Gastrocnemius medialis (tissue), 4 donors: ENCODE measurements around the gene CDS2. TPM values are rescaled to one million over a fixed set of nuclear protein-coding genes. Genes with fewer than 3 reads are reported as not detected.

Experiments used
- ATAC-seq, 2 donors: fragments of 150-250 bp; one replicate each; pipeline ENCODE4 v1.9.1; 2016
- DNase-seq, 2 donors: peaks; one replicate each; pipeline ENCODE4 v3.0.0-alpha.2; 2019
- H3K27ac ChIP-seq, 4 donors: fragments of 200-600 bp; sonication (generic); 1 replicate in 1 of 4; 2 replicates in 3 of 4; pipeline ENCODE4 v1.5.1; 2016 to 2018; ENCODE audit warnings: mild to moderate bottlenecking in 2 of 4, moderate library complexity in 1 of 4
- H3K27me3 ChIP-seq, 3 donors: fragments of 200-600 bp; sonication (generic) in 2 of 3; 1 replicate in 1 of 3; 2 replicates in 2 of 3; pipeline versions ENCODE4 v1.5.1 to v1.6.0; 2016 to 2019; ENCODE audit warnings: mild to moderate bottlenecking in 1 of 3, moderate library complexity in 1 of 3
- H3K36me3 ChIP-seq, 2 donors: fragments of 200-600 bp; sonication (generic) in 1 of 2; one replicate each; pipeline ENCODE4 v1.5.1; 2017 to 2018
- H3K4me1 ChIP-seq, 2 donors: fragments of 200-600 bp; sonication (generic) in 1 of 2; one replicate each; pipeline ENCODE4 v1.5.1; 2016 to 2017; ENCODE audit warnings: mild to moderate bottlenecking in 2 of 2
- H3K4me3 ChIP-seq, 4 donors: fragments of 200-600 bp; sonication (generic) in 3 of 4; 1 replicate in 1 of 4; 2 replicates in 3 of 4; pipeline ENCODE4 v1.5.1; 2016 to 2019; ENCODE audit warnings: mild to moderate bottlenecking in 2 of 4
- H3K9me3 ChIP-seq, 3 donors: fragments of 200-600 bp; sonication (generic) in 2 of 3; 1 replicate in 1 of 3; 2 replicates in 2 of 3; pipeline ENCODE4 v1.5.1; 2016 to 2019
- POLR2A ChIP-seq, 2 donors: fragments of 450-650 bp; IDR thresholded peaks; one replicate each; pipeline ENCODE4 v1.6.1; 2017; ENCODE audit warnings: antibody characterized with exemption in 2 of 2, mild to moderate bottlenecking in 2 of 2, moderate library complexity in 2 of 2
- in situ Hi-C, 4 donors: fragments of 200-750 bp; cut with MboI; loops; one replicate each; pipeline versions ENCODE4 v1.15.0 to v1.8.0; 2017; ENCODE audit warnings: low sequenced_read_pairs in 4 of 4
- intact Hi-C: fragments of 100-400 bp; cut with DNase I; formaldehyde crosslinking; loops from one replicate; pipeline ENCODE4 v1.15.1; 2023; ENCODE audit warnings: low total_unique reads
- total RNA-seq, 4 donors: library from RNA; depleted of rRNA; stranded (reverse); fragments of >200 nt; gene quantifications; one replicate each; pipeline versions ENCODE4 v1.1.0 to v1.2.3, GENCODE V29; 2016
- TF ChIP-seq, protein P1 (sequence below), 5 experiments: fragments of 450-650 bp in 3 of 5; fragments of 200-600 bp in 2 of 5; sonication (generic) in 2 of 5; IDR thresholded peaks in 4 of 5; conservative IDR thresholded peaks in 1 of 5; 1 replicate in 4 of 5; 2 replicates in 1 of 5; pipeline ENCODE4 v1.5.1; 2016 to 2019; ENCODE audit warnings: antibody characterized with exemption in 5 of 5, mild to moderate bottlenecking in 3 of 5, moderate library complexity in 3 of 5

Gene CDS2
- total RNA-seq, 4 donors from 2014 or later, result 9.0 to 18.5 (median 14.5) TPM

DNA sequence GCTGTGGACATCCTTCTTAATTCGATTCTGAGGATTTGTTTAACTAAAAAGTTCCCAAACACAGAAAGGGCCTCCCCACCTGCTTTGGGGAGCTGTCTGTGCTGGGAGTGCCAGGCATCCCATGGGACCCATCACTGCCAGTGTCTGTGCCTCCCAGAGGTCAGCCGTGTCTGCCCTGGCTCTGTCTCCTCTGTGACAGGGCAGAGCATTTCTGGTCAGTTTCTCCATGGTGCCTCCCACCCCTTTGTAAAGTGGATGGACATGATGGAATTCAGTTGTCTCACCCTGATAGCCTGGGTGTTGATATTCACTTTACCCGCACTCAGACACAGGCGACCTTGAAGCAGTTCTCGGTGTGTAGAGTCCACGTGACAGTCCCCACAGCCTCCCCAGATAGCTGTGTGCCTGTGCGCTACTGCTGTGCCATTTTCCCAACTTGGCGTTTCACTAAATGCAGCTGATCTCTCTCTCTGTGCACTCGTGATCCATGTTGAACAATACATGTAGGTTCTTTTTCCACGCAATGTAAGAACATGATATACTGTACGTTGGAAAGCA, 70.5 kb downstream of the CDS2 start:
- peaks cover 0 to 17% of the 10 kb centered on the region in 2 donors for H3K36me3 ChIP-seq
- peaks cover 16 to 33% of the 10 kb centered on the region in 2 donors for H3K4me1 ChIP-seq
- in situ Hi-C loops (no loop called here), intact Hi-C loops (no loop called here)
- ATAC-seq, result no peak
- no peaks in the 10 kb centered on the region for H3K27me3 ChIP-seq
- H3K27ac ChIP-seq, result peak overlapping the region; percentile 59 to 79 (median 72)
- no peak for DNase-seq
- H3K4me3 ChIP-seq, result no peak overlapping the region
- H3K9me3 ChIP-seq, result no peaks in the 10 kb centered on the region
- TF ChIP-seq POLR2A (IDR thresholded peaks at IDR 0.05), result no peak

DNA sequence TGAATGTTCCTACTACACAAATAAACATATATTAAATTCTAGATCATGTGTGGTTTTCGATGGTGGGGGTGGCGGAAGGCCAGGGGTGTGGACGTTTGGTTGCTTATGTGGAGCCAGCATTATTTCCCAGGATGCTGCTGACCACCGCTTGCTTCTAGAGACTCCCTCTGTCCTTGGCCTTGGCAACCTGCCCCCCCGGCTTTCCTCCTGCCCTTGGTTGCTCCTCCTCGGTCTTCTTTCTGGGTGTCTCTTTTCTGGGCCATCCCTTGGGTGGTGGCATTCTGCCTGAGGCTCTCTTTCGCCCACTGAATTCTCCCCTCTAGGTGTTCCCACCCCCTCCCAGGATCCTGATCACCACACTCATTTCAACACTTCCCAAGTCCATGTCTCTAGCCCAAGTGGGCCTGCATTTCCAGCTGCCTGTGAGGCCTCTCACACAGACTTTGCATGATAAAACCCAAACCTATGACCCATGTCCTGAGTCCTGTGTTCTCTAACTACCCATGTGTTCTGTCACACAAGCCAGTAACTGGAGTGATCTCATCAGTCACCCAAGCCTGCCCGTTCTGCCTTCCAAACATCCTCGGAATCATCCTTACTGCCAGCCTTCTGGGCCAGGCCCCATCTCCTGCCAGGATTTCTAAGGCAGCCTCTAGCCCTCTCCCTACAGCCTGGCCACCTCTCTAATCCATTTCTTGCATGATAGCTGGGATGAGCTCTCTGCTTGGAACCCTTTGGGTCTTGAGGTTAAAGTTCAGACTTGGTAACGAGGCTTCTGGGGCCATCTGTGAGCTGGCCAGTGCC, 71.2 kb downstream of the CDS2 start:
- peaks cover 0 to 17% of the 10 kb centered on the region in 2 donors for H3K36me3 ChIP-seq
- in situ Hi-C loops (no loop called here), intact Hi-C loops (no loop called here)
- H3K27ac ChIP-seq, result peak overlapping the region; percentile 59 to 79 (median 72)
- no peak overlapping the region for H3K4me3 ChIP-seq
- DNase-seq, result peak; percentile 44 to 61
- H3K4me1 ChIP-seq, result peaks cover 16 to 33% of the 10 kb centered on the region in 2 donors
- ATAC-seq, result peak; percentile 86 to 87
- TF ChIP-seq POLR2A (IDR thresholded peaks at IDR 0.05), result no peak
- TF ChIP-seq, protein P1, sequence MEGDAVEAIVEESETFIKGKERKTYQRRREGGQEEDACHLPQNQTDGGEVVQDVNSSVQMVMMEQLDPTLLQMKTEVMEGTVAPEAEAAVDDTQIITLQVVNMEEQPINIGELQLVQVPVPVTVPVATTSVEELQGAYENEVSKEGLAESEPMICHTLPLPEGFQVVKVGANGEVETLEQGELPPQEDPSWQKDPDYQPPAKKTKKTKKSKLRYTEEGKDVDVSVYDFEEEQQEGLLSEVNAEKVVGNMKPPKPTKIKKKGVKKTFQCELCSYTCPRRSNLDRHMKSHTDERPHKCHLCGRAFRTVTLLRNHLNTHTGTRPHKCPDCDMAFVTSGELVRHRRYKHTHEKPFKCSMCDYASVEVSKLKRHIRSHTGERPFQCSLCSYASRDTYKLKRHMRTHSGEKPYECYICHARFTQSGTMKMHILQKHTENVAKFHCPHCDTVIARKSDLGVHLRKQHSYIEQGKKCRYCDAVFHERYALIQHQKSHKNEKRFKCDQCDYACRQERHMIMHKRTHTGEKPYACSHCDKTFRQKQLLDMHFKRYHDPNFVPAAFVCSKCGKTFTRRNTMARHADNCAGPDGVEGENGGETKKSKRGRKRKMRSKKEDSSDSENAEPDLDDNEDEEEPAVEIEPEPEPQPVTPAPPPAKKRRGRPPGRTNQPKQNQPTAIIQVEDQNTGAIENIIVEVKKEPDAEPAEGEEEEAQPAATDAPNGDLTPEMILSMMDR (IDR thresholded peaks at IDR 0.05 in 4 of 5, conservative IDR thresholded peaks at IDR 0.05 in 1 of 5), result no peak
- no peaks in the 10 kb centered on the region for H3K27me3 ChIP-seq
- H3K9me3 ChIP-seq, result no peaks in the 10 kb centered on the region

DNA sequence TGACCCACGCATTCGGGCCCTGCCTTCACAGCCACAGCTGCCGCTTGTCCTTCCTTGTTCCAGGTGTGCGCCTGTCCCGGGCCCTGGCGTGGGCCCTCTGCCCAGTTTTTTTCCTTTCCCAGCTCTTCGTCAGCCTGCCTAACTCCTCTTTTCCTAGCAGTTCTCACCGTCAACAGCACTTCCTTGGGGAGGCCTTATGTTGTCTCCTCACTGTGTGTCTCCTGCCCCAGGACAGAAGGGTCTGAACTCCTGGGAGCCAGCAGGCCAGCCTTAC, 71.8 kb downstream of the CDS2 start:
- ATAC-seq (peak; percentile 11 to 25), DNase-seq (peak in 1 of 2 donors; percentile 14)
- no peak overlapping the region for H3K4me3 ChIP-seq
- H3K36me3 ChIP-seq, result peaks cover 0 to 14% of the 10 kb centered on the region in 2 donors
- no peaks in the 10 kb centered on the region for H3K9me3 ChIP-seq
- H3K4me1 ChIP-seq, result peaks cover 16 to 33% of the 10 kb centered on the region in 2 donors
- intact Hi-C loops, result no loop called here
- H3K27me3 ChIP-seq, result no peaks in the 10 kb centered on the region
- TF ChIP-seq, protein P1 (IDR thresholded peaks at IDR 0.05 in 4 of 5, conservative IDR thresholded peaks at IDR 0.05 in 1 of 5), result no peak
- TF ChIP-seq POLR2A (IDR thresholded peaks at IDR 0.05), result no peak
- peak overlapping the region; percentile 59 to 79 (median 72) for H3K27ac ChIP-seq
- in situ Hi-C loops, result no loop called here

DNA sequence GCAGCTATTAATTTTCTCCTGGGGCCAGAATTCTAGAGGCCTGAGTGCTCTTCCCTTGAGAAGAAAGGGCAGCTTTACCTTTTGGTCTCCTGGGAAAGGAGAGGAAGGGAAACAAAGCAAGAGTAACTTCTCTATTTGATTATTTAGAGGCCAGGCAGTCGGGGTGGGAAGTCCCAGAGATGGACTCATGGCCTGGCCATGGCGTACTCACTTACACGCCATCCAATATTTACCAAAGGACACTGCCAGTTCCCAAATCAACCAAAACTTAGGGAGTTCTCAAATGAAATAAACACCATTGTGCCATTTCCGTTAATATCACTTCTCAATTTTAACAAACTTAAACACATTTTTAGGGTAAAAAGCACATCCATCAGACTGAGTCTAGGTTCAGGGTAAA, 76.6 kb downstream of the CDS2 start:
- no peak for ATAC-seq

More for the DNA sequence above, 76.6 kb downstream of the CDS2 start:
- no peak for DNase-seq
- H3K27ac ChIP-seq, result no peak overlapping the region
- intact Hi-C loops, result no loop called here
- H3K9me3 ChIP-seq, result no peaks in the 10 kb centered on the region
- H3K27me3 ChIP-seq, result no peaks in the 10 kb centered on the region
- TF ChIP-seq, protein P1 (IDR thresholded peaks at IDR 0.05 in 4 of 5, conservative IDR thresholded peaks at IDR 0.05 in 1 of 5), result no peak
- TF ChIP-seq POLR2A (IDR thresholded peaks at IDR 0.05), result no peak
- H3K36me3 ChIP-seq, result no peaks in the 10 kb centered on the region
- in situ Hi-C loops, result no loop called here
- no peak overlapping the region for H3K4me3 ChIP-seq
- peaks cover 7 to 9% of the 10 kb centered on the region in 2 donors for H3K4me1 ChIP-seq
